Mononuclear cell (primary cell): Measurements from ENCODE around the gene ICE2. TPM values are rescaled to one million over a fixed set of nuclear protein-coding genes. Genes with fewer than 3 reads are reported as not detected.
"Not testable (repeated sequence)": the region's sequence is repeated elsewhere in the genome, so short reads cannot be mapped to it uniquely, and the experiment has no call there.

Experiments
- H3K27me3 ChIP-seq: 2 replicates; pipeline ENCODE4 v1.6.0; 2011; ENCODE audit warnings: low read length, control low read depth; ENCODE audit not compliant: insufficient read depth
- H3K4me1 ChIP-seq: 2 replicates; pipeline ENCODE4 v1.5.1; 2011; ENCODE audit warnings: mild to moderate bottlenecking, low read length, control low read depth; ENCODE audit not compliant: insufficient read depth
- H3K4me3 ChIP-seq: 2 replicates; pipeline ENCODE4 v1.5.1; 2011; ENCODE audit warnings: mild to moderate bottlenecking, low read length, moderate library complexity
- H3K9me3 ChIP-seq: 2 replicates; pipeline ENCODE4 v1.5.1; 2011; ENCODE audit warnings: low read depth, mild to moderate bottlenecking, control low read depth, low read length
- total RNA-seq: library from RNA; depleted of rRNA; stranded (reverse); fragments of >200 nt; gene quantifications from one replicate; pipeline ENCODE4 v1.2.3, GENCODE V29; 2012

Gene ICE2
- total RNA-seq, 1 donor: 27.1 TPM

DNA sequence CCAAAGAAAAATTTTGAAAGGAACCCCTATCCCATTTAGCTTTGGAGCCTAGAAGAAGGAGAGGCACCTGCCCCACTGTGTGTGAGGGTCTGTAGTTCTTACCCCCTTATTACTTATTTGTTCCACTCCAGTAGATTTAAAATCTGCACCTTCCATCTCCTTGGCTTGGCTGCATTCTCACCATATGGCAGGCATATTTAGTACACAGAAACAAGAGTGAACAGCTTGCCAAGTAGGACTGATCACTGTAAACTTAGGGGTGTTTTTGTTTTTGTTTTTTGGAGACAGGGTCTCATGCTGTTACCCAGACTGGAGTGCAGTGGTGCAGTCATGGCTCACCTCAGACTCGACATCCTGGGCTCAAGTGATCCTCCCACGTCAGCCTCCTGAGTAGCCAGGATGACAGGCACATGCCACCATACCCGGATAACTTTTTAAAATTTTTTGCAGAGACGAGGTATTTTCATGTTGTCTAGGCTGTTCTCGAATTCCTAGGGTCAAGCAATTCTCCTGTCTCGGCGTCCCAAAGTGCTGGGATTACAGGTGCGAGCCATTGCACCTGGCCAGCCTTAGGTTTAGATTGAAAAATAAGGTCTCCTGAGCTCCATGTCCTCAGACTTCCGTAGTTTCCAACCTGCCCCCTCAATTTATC, 67.0 kb downstream of the ICE2 start:
- Histone ChIP-seq H3K4me1 (peaks cover 33% of the 10 kb centered on the region), H3K27me3 (no peaks in the 10 kb centered on the region), H3K9me3 (no peaks in the 10 kb centered on the region), H3K4me3 (no peak overlapping the region)

DNA sequence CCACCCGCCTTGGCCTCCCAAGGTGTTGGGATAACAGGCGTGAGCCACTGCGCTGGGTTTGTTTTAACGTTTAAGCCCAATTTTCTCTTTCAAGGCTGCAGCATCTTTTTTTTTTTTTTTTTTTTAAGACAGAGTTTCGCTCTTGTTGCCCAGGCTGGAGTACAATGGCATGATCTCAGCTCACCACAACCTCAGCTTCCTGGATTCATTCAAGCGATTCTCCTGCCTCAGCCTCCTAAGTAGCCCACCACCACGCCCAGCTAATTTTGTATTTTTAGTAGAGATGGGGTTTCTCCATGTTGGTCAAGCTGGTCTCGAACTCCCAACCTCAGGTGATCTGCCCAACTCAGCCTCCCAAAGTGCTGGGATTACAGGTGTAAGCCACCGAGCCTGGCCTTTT, 68.6 kb downstream of the ICE2 start:
- H3K9me3 ChIP-seq, H3K4me3 ChIP-seq, H3K27me3 ChIP-seq: not testable (repeated sequence)
- H3K4me1 ChIP-seq: peaks cover 36% of the 10 kb centered on the region

DNA sequence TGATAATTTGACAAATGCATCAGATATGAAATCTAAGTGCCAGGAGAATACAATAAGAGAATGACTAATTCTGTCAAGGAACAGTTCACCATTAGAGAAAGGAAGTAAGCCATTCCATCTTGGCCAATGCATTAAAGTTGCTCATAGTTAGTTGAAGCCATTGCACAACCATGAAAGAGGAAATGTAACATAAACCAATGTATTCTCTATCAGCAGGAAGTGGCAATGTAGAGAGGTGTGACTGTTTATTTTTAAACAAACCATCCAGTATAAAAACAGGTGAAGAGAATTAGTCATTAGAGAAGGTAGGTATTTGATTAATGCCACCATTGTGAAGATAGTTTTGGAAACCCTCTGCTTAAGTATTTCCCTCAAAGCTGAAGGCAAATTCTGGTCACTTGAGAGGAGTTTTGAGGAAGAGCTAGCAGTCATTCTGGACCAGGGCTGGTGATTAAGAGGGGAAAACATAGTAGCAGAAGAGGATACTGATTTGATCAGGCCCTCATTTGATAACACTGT, 70.4 kb downstream of the ICE2 start:
- H3K27me3 ChIP-seq: no peaks in the 10 kb centered on the region
- no peaks in the 10 kb centered on the region for H3K9me3 ChIP-seq
- H3K4me1 ChIP-seq: peaks cover 36% of the 10 kb centered on the region
- no peak overlapping the region for H3K4me3 ChIP-seq

- H3K4me3 ChIP-seq: no peak overlapping the region
- H3K9me3 ChIP-seq: no peaks in the 10 kb centered on the region
- no peaks in the 10 kb centered on the region for H3K27me3 ChIP-seq
- peaks cover 36% of the 10 kb centered on the region for H3K4me1 ChIP-seq
Measured at GRCh38 chr15:60407415-60407805, 71.5 kb downstream of the ICE2 start.

DNA sequence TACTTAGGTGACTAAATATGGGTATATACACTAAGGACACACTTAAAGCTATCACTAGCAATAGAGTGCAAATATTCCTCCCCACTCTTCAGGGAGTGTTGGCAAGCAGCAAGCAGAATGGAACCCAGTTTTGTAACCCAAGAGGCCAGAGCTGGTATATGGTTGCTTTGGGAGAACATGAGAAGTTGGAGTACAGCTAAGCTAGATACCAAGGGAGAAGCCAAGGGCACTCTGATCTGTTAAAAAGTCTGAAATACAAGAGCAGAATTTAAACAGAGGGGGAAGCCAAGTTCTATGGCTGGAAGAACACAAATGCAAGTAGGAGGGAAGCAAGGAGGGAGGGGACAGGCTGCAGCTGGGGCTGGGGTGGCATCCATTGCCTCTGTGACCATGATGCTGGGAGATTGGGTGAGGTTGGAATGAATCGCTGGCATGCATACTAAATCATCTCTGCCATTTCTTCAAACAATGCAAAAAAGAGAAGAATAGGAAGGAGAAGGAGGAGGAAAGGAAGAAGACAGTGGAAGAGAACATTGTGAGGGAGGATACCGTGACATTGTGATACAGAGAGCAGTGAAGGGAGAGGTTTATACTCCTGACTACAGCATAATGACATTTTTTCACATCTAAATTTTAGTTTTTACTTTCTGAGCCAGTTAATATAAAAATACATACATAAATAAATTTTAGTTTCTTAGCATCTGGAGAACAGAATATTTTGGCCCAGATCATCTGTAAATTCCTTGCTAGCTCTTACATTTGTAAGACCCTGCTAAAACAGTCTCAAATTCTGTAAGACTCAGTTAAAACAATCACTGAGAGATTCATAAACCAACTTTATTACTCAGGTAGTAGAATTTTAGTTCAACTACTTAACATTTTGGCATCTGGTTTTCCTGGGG, 72.2 kb downstream of the ICE2 start:
- Histone ChIP-seq H3K4me1 (peaks cover 36% of the 10 kb centered on the region), H3K9me3 (no peaks in the 10 kb centered on the region), H3K4me3 (no peak overlapping the region), H3K27me3 (no peaks in the 10 kb centered on the region)

DNA sequence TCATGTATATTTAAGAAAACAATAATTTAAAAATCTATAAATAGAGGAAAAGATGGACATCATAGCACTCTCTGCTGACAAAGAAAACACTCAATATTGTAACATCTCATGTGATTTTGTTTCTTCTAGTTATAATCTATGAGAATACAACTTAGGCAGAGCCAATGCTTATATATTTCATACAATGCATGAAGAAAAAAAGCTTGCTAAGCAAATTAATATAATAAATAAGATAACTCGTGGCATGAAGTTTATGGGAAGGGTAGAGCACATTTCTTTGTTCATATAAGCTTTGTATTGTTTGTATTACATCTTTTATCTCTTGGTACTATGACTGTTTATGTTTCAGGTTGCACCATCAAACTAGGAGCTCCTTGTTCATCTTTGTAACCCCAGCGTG, 73.5 kb downstream of the ICE2 start:
- peaks cover 36% of the 10 kb centered on the region for H3K4me1 ChIP-seq
- no peaks in the 10 kb centered on the region for H3K27me3 ChIP-seq
- no peaks in the 10 kb centered on the region for H3K9me3 ChIP-seq

GRCh38 chr15:60404351-60404750, 74.6 kb downstream of the ICE2 start:
- H3K27me3 ChIP-seq, H3K4me3 ChIP-seq: not testable (repeated sequence)

More for the DNA sequence above, 73.5 kb downstream of the ICE2 start:
- no peak overlapping the region for H3K4me3 ChIP-seq

GRCh38 chr15:60400944-60401343, 78.0 kb downstream of the ICE2 start:
- Histone ChIP-seq H3K4me1 (peaks cover 26% of the 10 kb centered on the region), H3K4me3 (no peak overlapping the region), H3K27me3 (peaks cover 3% of the 10 kb centered on the region), H3K9me3 (no peaks in the 10 kb centered on the region)

More at GRCh38 chr15:60404351-60404750, 74.6 kb downstream of the ICE2 start:
- H3K4me1 ChIP-seq: peaks cover 30% of the 10 kb centered on the region
- H3K9me3 ChIP-seq: not testable (repeated sequence)

DNA sequence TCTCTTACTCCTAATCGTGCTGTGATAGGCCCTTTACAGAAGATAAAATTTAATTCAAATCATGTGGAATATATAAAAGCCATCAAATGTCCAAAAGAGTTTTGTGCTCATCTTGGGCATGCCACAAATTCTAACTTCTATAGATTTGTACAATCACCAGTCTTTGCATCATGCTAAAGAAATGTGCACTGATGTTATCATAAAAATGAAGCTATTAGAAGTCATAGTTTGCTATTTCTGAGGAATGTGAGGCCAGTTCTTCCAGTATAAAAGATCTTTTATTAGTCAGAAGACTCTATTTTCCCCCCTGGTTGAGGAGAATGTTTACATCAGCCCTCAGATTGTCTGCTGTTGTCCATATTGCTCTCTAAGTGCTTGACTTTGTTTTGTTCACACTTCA, 79.0 kb downstream of the ICE2 start:
- Histone ChIP-seq H3K4me3 (no peak overlapping the region), H3K27me3 (peaks cover 3% of the 10 kb centered on the region), H3K9me3 (no peaks in the 10 kb centered on the region), H3K4me1 (peaks cover 36% of the 10 kb centered on the region)

- peaks cover 42% of the 10 kb centered on the region for H3K4me1 ChIP-seq
- peaks cover 3% of the 10 kb centered on the region for H3K27me3 ChIP-seq
- no peaks in the 10 kb centered on the region for H3K9me3 ChIP-seq
- H3K4me3 ChIP-seq: no peak overlapping the region
Measured at GRCh38 chr15:60399246-60399915, 79.6 kb downstream of the ICE2 start.

DNA sequence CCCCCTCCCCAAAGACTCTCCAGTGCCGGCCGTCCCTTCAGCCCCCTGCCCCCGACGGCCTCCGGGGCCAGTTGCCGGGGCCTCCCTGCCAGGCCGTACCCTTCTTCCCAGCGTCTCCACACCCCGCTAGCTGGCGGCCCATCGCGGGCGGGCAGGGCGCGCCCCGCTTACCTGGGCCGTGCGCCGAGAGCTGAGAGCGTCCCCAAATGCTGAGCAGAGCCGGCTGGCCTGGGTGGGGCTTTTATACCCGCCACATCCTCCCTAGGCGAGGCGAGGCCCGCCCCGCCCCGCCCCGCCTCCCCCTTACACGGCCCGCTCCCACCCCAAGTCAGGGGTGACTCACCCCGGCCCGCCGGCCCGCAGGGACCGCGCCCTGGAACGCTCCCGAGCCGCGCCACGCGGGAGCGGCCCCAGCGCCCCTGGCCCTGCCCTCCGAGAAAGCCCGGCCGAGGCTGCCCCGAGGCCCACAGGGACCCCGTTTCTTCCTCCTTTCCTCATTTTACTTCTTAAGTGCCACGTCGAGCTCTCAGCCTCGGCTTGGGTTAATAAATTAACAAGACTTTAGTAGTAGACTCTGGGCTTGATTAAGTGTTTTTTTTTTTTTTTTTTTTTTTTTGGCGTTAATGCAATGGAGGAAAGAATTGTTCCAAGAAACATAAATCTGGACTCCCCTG, 81.0 kb downstream of the ICE2 start, which contains the start of gene ANXA2:
Gene ANXA2, minus strand, starts transcription at position 215 of the 674 bp plus-strand sequence. CDS start 11,911 bp downstream, outside the sequence.
- Histone ChIP-seq H3K4me1 (peaks cover 57% of the 10 kb centered on the region), H3K9me3 (no peaks in the 10 kb centered on the region), H3K4me3 (peak within 1 kb of the TSS; percentile 72)

GRCh38 chr15:60396958-60397771, 81.8 kb downstream of the ICE2 start:
- H3K9me3 ChIP-seq: no peaks in the 10 kb centered on the region
- H3K27me3 ChIP-seq: peaks cover 3% of the 10 kb centered on the region
- peaks cover 62% of the 10 kb centered on the region for H3K4me1 ChIP-seq
- peak overlapping the region; percentile 72 for H3K4me3 ChIP-seq

More for the DNA sequence above, 81.0 kb downstream of the ICE2 start, which contains the start of gene ANXA2:
- H3K27me3 ChIP-seq: peaks cover 3% of the 10 kb centered on the region

GRCh38 chr15:60396560-60396957, 82.4 kb downstream of the ICE2 start:
- H3K9me3 ChIP-seq: no peaks in the 10 kb centered on the region
- H3K4me1 ChIP-seq: peaks cover 68% of the 10 kb centered on the region
- peak overlapping the region; percentile 72 for H3K4me3 ChIP-seq
- H3K27me3 ChIP-seq: peaks cover 3% of the 10 kb centered on the region

DNA sequence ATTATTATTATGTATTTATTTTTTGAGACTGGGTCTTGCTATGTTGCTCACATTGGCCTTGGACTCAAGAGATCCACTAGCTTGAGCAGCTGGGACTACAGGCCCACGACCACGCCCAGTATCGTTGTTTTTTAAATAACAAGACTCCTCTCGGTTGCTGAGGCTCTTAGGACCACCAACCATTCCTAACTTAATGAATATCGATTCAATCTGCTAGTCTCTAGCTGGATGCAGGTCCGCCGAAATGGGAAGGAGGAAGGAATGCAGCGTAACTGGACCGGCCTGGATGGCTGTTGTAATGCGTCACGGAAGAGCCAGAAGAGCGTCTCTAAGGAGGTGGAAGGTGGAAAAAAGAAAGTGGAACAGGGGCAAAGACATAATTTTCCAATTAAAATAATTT, 82.8 kb downstream of the ICE2 start:
- no peaks in the 10 kb centered on the region for H3K9me3 ChIP-seq
- H3K4me1 ChIP-seq: peaks cover 72% of the 10 kb centered on the region
- H3K27me3 ChIP-seq: peaks cover 3% of the 10 kb centered on the region
- peak overlapping the region; percentile 72 for H3K4me3 ChIP-seq
